ENCODE measurements around the gene KANSL1. TPM values are rescaled to one million over a fixed set of nuclear protein-coding genes. Genes with fewer than 3 reads are reported as not detected.

The KANSL1 gene
- total and polyA plus RNA-seq, 9 of the 15 experiments (the other 6 are each of a cell fraction or from before 2014, with no cell fraction given) = 3.6 to 55.4 (median 31.8) TPM

DNA sequence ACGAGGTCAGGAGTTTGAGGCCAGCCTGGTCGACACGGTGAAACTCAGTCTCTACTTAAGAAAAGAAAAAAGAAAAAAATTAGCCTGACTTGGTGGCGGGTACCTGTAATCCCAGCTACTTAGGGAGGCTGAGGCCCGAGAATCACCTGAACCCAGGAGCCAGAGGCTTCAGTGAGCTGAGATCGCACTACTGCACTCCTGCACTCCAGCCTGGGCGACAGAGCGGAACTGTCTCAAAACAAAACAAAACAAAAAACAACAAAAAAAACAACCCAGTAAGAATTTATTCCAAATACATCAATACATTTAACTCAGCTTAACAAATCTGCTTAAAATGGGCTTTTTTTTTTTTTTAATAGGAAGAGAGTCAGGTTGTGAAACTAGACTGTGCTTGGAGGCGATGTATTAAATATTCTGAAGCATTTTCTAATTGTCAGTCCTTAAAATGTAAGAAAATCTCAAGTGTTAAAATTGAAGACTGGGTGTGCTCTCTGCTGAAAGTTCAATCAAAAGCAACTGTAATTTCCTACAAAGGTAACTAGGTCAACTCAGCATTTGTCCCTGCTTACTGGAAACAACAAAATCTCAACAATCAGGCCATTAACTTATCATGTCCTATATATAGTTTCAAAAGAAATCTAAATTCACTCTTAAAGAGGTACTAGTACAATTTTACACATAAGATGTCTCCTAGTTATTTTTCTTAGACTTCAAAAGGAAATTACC is 23.2 kb downstream of the KANSL1 start:
- Histone ChIP-seq H3K4me1 (replicated peaks in 1 of 2; ENCODE audit: control insufficient read depth in 2 of 2, insufficient read depth in 2 of 2, low read length in 2 of 2) (peaks cover 0 to 3% of the 10 kb centered on the region in 2 experiments; a peak in 2 of 5 replicates), H3K36me3 (ENCODE audit: control insufficient read depth, insufficient read depth, low read length) (peaks cover 60% of the 10 kb centered on the region), H3K9me3 (replicated peaks; ENCODE audit: control insufficient read depth, insufficient read depth, low read depth, low read length) (no peaks in the 10 kb centered on the region), H3K4me2 (ENCODE audit: insufficient read depth, low read length) (no peak overlapping the region), H3K27me3 (ENCODE audit: control insufficient read depth in 2 of 2, insufficient read depth in 2 of 2, low read length in 2 of 2) (no peaks in the 10 kb centered on the region), H3K27ac (ENCODE audit: extremely low read depth, low read depth, low read length) (no peak overlapping the region), H3K4me3 (no peak overlapping the region), H3K9me1 (ENCODE audit: control insufficient read depth, insufficient read depth, low read length) (no peaks in the 10 kb centered on the region), H3K79me2 (ENCODE audit: control insufficient read depth, insufficient read depth, low read length) (peaks cover 99% of the 10 kb centered on the region), H3K9ac (ENCODE audit: insufficient read depth in 1 of 2, low read depth in 2 of 2, low read length in 2 of 2) (no peak overlapping the region), H4K20me1 (replicated peaks; ENCODE audit: control insufficient read depth, insufficient read depth, low read length) (peaks cover 5% of the 10 kb centered on the region; the same call in 1 of the 2 replicates), H2AFZ (ENCODE audit: low read depth, low read length) (no peak overlapping the region)
- FAIRE-seq (no peak), DNase-seq (ENCODE audit: extremely low read depth in 1 of 4, low spot score in 3 of 4) (no peak), ATAC-seq (no peak)
- intact Hi-C loops (cut with micrococcal nuclease) = no loop called here
- POLR2A ChIA-PET = interaction anchor here (0.9 to 3.6 kb wide), 7 partner anchors 11 to 69 kb away, joined by 3 to 29 read pairs (median 8); partner anchors contain the start of gene KANSL1
- in situ Hi-C loops (cut with MboI) = no loop called here
- CTCF ChIA-PET (ENCODE audit: low intra/inter-chr PET ratio) = no interaction called here
- WGBS (ENCODE audit: insufficient coverage, low coverage, missing lambda C conversion rate) = 95% methylated on average over 9 of the region's 9 CpGs
- no TSS peak for BruUV-seq (replicated peaks)
- TF ChIP-seq ZNF124 (CRISPR knock-in tag; IDR thresholded peaks at IDR 0.05) = no peak
- TF ChIP-seq KLF1 (tag; IDR thresholded peaks at IDR 0.05) = no peak
- TF ChIP-seq UBTF (IDR thresholded peaks at IDR 0.05; ENCODE audit: borderline replicate concordance in 1 of 2, low read depth in 2 of 2, low read length in 2 of 2) = no peak
- no peak for TF ChIP-seq ZBTB11 (CRISPR knock-in tag; IDR thresholded peaks at IDR 0.05)
- TF ChIP-seq, protein P1, sequence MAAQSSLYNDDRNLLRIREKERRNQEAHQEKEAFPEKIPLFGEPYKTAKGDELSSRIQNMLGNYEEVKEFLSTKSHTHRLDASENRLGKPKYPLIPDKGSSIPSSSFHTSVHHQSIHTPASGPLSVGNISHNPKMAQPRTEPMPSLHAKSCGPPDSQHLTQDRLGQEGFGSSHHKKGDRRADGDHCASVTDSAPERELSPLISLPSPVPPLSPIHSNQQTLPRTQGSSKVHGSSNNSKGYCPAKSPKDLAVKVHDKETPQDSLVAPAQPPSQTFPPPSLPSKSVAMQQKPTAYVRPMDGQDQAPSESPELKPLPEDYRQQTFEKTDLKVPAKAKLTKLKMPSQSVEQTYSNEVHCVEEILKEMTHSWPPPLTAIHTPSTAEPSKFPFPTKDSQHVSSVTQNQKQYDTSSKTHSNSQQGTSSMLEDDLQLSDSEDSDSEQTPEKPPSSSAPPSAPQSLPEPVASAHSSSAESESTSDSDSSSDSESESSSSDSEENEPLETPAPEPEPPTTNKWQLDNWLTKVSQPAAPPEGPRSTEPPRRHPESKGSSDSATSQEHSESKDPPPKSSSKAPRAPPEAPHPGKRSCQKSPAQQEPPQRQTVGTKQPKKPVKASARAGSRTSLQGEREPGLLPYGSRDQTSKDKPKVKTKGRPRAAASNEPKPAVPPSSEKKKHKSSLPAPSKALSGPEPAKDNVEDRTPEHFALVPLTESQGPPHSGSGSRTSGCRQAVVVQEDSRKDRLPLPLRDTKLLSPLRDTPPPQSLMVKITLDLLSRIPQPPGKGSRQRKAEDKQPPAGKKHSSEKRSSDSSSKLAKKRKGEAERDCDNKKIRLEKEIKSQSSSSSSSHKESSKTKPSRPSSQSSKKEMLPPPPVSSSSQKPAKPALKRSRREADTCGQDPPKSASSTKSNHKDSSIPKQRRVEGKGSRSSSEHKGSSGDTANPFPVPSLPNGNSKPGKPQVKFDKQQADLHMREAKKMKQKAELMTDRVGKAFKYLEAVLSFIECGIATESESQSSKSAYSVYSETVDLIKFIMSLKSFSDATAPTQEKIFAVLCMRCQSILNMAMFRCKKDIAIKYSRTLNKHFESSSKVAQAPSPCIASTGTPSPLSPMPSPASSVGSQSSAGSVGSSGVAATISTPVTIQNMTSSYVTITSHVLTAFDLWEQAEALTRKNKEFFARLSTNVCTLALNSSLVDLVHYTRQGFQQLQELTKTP (IDR thresholded peaks at IDR 0.05; ENCODE audit: low read depth in 1 of 2, partially characterized antibody in 2 of 2) = no peak
- no peak for TF ChIP-seq IFI16 (CRISPR knock-in tag; IDR thresholded peaks at IDR 0.05)
- TF ChIP-seq ZNF184 (CRISPR knock-in tag; IDR thresholded peaks at IDR 0.05) = no peak
- TF ChIP-seq MBD1 (CRISPR knock-in tag; IDR thresholded peaks at IDR 0.05) = no peak

All from K562 (cell line).